Measurements from ENCODE around the gene CDH19.

Gene CDH19

DNA sequence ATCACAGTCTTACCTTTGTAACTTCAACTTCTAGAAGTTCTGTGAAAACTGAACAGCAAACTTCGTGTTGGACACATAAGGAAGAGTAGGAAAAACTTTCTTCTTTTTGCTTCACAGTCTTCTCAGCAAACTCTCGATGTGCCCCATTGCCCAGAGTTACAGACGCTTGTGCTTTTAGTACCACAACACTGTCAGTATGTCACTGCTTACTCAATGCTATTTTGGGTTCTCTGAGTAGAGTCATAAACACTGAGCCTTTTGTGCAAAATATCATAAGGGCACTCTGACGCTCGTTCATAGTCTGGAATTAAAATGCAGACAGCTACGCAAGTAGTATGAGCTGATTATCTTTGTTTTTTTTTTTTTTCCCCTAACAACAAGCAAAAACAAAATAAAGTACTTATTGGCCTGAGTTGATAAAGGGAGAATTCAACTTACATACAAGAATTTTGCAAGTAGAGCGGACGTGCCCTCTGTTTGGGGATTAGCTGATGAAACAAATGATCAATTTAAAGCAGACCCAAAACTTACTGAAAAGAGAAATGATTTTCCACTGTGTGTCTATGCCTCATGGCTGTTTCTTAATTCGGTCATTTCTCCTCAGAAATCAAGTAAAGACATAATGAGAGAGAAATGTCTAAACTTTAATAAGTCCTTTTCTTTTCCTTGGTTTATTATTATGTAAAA lies at the start of gene CDH19:
Gene CDH19 (minus strand): TSS at position 150 of the 687 bp plus-strand sequence. CDS start 31,886 bp downstream, outside the sequence.
- DNase-seq, result no peak

GRCh38 chr18:66647671-66648070 lies 43.8 kb upstream of the CDH19 start:
- DNase-seq, result no peak

- no peak for DNase-seq
Observed at GRCh38 chr18:66646609-66647008, 42.7 kb upstream of the CDH19 start.

DNA sequence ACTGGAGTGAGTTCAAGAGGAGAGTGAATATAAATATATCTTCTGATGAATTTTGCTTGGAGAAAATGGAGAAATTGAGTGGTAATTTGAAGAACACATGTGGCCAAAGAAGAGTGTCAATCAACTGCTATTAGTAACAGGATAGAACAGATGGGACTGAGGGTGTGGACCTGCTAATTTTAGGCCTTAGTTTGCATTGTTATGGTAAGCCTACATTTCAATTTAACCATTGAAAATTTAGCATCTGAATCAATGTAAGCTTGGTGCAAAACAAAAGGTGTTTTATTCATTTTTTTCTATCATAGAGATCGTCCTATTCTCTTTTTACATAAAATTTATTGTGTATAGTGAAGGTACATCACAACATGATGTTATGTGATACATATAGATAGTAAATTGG lies 42.1 kb upstream of the CDH19 start:
- no peak for DNase-seq

GRCh38 chr18:66641056-66641455 lies 37.2 kb upstream of the CDH19 start:
- no peak for DNase-seq

DNA sequence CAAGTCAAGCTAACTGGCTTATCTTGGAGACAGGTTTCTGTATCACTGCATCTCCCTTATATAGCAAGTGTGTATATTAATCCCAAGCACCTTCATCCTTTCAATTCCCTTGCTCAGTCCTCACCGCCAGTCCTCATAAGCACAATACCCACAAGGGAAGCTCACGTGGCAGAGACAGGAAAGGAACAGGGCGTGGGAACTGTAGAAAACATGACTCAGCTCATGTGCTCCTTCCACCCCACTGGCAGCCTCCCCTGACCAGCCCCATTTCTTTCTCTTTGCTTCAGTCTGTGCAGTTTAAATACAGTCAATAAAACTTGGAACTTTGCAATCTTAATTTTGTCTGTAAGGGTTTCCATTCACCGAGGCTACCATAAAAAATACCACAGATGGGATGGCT lies 36.5 kb upstream of the CDH19 start:
- no peak for DNase-seq

- no peak for DNase-seq
Observed at GRCh38 chr18:66638856-66639629, 35.2 kb upstream of the CDH19 start.

GRCh38 chr18:66635342-66635741 lies 31.5 kb upstream of the CDH19 start:
- DNase-seq, result no peak

- DNase-seq, result no peak
Observed at GRCh38 chr18:66632756-66633155, 28.9 kb upstream of the CDH19 start.

DNA sequence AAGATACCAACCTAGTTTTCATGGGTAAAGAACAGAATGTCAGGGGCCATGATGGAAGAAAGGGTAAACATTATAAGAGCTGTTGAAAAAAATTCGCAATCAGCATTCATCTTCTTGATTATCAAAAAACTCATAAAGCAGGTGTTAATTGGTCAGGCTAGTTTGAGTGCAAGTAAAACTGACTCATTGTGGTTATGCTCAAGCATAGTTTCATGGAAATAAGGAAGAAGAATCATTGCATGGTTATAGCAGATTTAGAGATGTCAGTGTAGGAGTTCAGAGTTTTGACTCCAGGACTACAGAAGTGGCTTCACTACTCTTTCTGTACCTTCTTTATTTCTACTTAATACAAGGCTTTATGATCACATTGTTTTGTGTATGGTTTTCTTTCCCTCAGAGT lies 26.9 kb upstream of the CDH19 start:
- DNase-seq, result no peak

- DNase-seq, result no peak
Observed at GRCh38 chr18:66623821-66624220, 19.9 kb upstream of the CDH19 start.

DNA sequence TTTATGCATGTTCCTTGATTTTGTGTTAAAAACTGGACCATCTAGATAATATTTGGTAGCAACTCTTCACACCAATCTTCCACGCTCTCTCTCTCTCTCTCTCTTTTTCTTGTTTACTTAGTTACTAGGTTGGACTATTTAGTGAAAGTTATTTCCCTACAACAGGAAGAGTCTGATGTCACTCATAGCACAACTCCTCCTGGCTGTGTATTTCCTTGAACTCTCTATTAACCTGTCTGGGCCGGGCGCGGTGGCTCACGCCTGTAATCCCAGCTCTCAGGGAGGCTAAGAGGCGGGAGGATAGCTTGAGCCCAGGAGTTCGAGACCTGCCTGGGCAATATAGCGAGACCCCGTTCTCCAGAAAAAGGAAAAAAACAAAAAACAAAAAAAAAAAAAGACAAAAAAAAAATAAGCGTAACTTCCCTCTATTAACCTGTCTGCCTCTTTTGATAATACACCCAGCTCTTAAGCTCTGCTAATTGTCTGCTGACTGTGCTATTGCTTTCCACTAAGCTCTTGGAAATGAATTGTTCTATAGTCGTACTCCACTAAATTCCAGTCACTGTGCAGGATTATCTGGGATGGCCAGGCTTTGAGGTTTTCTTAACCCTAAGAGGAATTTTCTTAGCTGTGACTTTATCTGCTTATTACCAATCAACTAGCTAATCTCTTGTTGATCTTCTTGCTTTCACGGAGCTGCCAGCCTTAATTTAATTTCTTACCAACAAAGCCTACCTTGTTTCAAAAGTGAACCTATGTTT lies 18.1 kb upstream of the CDH19 start:
- no peak for DNase-seq

- DNase-seq, result no peak
Observed at GRCh38 chr18:66616523-66616983, 12.7 kb upstream of the CDH19 start.

- no peak for DNase-seq
Observed at GRCh38 chr18:66615176-66615575, 11.3 kb upstream of the CDH19 start.

DNA sequence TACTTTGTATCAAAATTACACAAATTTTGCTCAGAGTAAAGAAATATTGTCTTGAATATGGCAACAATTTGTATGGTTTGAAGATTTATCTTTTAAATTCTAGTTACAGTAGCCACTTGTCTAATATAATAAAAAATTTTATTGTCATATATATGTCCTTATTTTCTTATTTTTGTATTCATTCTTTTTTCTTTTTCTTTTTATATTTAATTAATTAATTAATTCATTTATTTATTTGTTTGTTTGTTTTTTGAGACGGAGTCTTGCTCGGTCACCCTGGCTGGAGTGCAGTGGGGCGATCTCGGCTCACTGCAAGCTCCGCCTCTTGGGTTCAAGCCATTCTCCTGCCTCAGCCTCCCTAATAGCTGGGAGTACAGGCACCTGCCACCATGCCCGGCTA lies 3.7 kb upstream of the CDH19 start:
- DNase-seq, result no peak

- DNase-seq, result no peak
Observed at GRCh38 chr18:66601649-66602048, 2.2 kb downstream of the CDH19 start.

GRCh38 chr18:66599190-66599589 lies 4.7 kb downstream of the CDH19 start:
- DNase-seq, result no peak

- no peak for DNase-seq
Observed at GRCh38 chr18:66587430-66587829, 16.5 kb downstream of the CDH19 start.

GRCh38 chr18:66582211-66582610 lies 21.7 kb downstream of the CDH19 start:
- no peak for DNase-seq

DNA sequence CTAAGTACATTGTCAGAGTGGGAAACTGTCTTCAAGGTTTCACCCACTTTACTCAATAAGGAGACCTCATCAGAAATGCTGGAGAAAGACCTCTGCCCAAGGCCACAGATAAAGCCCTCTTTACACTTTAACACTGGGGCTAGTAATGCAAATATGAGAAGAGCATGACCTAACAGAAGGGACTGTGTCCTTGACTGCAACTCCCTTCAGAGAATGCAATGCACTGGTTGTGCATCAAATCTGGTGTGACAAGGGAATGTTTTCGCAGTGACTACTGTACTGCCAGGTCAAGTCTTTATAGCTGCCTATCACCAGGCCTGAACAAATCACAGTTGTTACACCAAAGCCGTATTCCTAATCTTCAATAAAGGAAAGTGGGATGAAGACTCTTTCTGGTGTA lies 28.6 kb downstream of the CDH19 start:
- DNase-seq, result no peak

- DNase-seq, result no peak
Observed at GRCh38 chr18:66571845-66572244, 32.0 kb downstream of the CDH19 start.

DNA sequence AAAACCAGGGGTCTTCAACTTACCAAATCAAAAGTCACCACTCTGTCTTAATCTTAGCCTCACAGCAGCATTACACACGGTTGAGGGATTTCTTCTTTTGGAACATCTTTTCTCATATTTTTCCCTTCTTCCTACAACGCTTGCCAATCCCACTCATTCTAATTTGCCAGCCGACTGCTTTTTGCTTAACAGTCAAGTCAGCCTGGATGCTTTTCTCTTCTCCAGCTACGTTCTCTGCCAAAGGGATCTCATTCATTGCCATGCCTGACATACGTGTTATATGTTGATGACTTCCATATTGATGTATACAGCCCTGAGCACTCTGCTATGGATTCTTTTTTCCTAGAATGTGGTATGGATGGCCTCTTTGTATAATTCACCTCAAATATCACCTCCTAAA lies 37.3 kb downstream of the CDH19 start:
- DNase-seq, result no peak

DNA sequence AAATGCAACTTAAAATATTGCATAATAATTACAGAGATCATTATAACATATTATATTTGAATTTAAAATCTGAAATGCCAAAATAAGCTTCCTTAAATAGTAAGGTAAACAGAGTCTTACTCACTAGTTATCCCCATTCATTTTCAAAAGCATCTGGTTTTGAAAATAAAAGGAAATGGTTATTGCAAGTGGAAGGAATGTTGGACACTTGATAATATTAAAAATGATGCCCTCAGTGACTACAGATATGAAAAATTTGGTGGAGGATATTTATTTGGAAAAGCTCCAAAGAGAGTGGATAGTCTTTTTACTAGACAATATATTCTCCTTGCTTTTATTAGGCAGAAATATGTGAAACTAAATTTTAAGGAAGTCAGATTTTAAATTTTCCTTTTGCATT lies 39.7 kb downstream of the CDH19 start:
- no peak for DNase-seq

- no peak for DNase-seq
Observed at GRCh38 chr18:66562279-66562678, 41.6 kb downstream of the CDH19 start.
